Bronchial epithelial cell (primary cell): ENCODE measurements around the gene HMGN2. TPM values are rescaled to one million over a fixed set of nuclear protein-coding genes. Genes with fewer than 3 reads are reported as not detected.
A peak's percentile ranks its signal among the peaks of the same experiment; 100 is the strongest.

ENCODE experiments used
- DNase-seq: peaks from one replicate; pipeline ENCODE4 v3.0.0-alpha.2; 2010; ENCODE audit warnings: low read depth
- FAIRE-seq: peaks from 2 replicates; lab custom pipeline; 2011; peaks lifted over from hg19 to GRCh38; lab: Jason Lieb, UNC
- H3K27me3 ChIP-seq: 2 replicates; pipeline ENCODE4 v1.5.1; 2011; ENCODE audit warnings: low read length; ENCODE audit not compliant: control insufficient read depth, insufficient read depth
- H3K36me3 ChIP-seq: 2 replicates; pipeline ENCODE4 v1.5.1; 2011; ENCODE audit warnings: low read length; ENCODE audit not compliant: control insufficient read depth, insufficient read depth
- H3K4me3 ChIP-seq: 2 replicates; pipeline ENCODE4 v1.5.1; 2011; ENCODE audit warnings: mild to moderate bottlenecking, low read depth, low read length, control low read depth
- total RNA-seq: library from RNA; depleted of rRNA; stranded (reverse); fragments of >200 nt; gene quantifications from 2 replicates; pipeline ENCODE4 v1.2.1, GENCODE V29; 2014
- TF ChIP-seq, protein P1 (sequence below): IDR thresholded peaks from 2 replicates; pipeline ENCODE4 v1.5.1; 2011; ENCODE audit warnings: mild to moderate bottlenecking, moderate library complexity, low read length, control low read depth, inconsistent platforms; ENCODE audit not compliant: insufficient read depth, severe bottlenecking

HMGN2 gene
- total RNA-seq, result 87.9 and 283 TPM in 2 replicates

DNA sequence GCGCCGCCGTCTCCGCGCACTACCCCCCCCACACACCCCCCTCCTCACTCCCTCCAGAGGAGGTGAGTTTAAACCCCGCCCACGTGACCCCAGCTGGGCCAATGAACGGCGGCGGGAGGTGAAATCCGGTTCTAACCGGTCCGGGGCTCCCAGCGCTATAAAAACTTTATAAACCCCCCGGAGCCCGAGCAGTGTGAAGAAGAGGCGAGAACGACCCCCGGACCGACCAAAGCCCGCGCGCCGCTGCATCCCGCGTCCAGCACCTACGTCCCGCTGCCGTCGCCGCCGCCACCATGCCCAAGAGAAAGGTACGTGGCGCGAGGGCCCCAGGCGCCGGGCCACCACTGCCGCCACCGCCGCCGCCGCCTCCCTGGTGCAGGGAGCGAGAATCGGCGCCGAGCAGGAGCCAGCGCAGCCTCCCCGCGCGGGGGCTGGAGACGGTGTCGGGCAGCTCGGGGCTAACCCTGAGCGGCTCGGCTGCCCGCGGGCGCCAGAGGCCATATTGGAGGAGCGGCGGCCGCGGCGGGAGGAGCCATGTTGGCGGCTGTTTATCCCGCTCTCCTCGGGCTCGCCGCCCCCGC is at the start of gene HMGN2:
Gene HMGN2 (plus strand): TSS at position 121 of the 581 bp plus-strand sequence. CDS start 173 bp downstream, at position 294.
- H3K27me3 ChIP-seq, result no peaks in the 10 kb centered on the region
- peak; percentile 50 for DNase-seq
- peaks cover 21% of the 10 kb centered on the region for H3K36me3 ChIP-seq
- peak within 1 kb of the TSS; percentile 72 for H3K4me3 ChIP-seq
- TF ChIP-seq, protein P1, sequence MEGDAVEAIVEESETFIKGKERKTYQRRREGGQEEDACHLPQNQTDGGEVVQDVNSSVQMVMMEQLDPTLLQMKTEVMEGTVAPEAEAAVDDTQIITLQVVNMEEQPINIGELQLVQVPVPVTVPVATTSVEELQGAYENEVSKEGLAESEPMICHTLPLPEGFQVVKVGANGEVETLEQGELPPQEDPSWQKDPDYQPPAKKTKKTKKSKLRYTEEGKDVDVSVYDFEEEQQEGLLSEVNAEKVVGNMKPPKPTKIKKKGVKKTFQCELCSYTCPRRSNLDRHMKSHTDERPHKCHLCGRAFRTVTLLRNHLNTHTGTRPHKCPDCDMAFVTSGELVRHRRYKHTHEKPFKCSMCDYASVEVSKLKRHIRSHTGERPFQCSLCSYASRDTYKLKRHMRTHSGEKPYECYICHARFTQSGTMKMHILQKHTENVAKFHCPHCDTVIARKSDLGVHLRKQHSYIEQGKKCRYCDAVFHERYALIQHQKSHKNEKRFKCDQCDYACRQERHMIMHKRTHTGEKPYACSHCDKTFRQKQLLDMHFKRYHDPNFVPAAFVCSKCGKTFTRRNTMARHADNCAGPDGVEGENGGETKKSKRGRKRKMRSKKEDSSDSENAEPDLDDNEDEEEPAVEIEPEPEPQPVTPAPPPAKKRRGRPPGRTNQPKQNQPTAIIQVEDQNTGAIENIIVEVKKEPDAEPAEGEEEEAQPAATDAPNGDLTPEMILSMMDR, result no peak
- no peak for FAIRE-seq

- Histone ChIP-seq H3K4me3 (no peak overlapping the region), H3K27me3 (no peaks in the 10 kb centered on the region), H3K36me3 (no peaks in the 10 kb centered on the region)
- DNase-seq, result no peak
- TF ChIP-seq, protein P1, result no peak
- FAIRE-seq, result no peak
These were observed 42.5 kb upstream of the HMGN2 start for GRCh38 chr1:26429721-26430120.

- FAIRE-seq (no peak), DNase-seq (peak; percentile 93)
- TF ChIP-seq, protein P1, result no peak
- H3K4me3 ChIP-seq, result peak within 1 kb of the TSS; percentile 77
- H3K27me3 ChIP-seq, result no peaks in the 10 kb centered on the region
- peaks cover 2% of the 10 kb centered on the region for H3K36me3 ChIP-seq
These were observed 40.1 kb upstream of the HMGN2 start, which contains the start of gene DHDDS for GRCh38 chr1:26431979-26432695. DHDDS (plus strand) TSS chr1:26432321; CDS start chr1:26432946, 625 bp downstream.

- H3K36me3 ChIP-seq, result peaks cover 2% of the 10 kb centered on the region
- FAIRE-seq, result no peak
- H3K27me3 ChIP-seq, result no peaks in the 10 kb centered on the region
These were observed 39.4 kb upstream of the HMGN2 start for GRCh38 chr1:26432793-26433192.

DNA sequence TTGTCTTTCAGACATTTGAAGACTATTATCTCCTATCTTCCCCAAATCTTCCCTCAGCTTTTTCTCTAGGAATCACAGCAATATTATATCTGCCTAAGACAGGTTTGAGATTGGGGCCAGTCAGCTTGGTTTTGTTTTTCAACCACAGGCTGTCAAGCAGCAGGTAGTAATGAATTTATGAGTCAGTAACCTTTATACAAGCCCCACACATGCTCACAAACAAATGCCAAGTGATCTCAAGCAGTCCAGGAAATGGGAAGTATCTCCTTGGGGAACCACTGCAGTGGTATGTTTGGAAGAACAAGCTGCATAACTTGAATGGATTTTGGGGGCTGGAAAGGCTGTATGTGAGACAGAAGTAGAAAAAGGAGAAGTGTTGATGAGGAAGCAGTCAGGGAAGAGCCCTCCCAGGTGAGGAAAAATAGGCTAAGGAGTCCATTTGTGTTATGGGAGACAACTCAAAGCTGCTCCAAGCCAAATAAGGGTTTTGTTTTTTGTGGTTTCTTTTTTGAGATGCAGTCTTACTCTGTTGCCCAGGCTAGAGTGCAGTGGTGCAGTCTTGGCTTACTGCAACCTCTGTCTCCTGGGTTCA is 38.0 kb upstream of the HMGN2 start:
- Histone ChIP-seq H3K4me3 (no peak overlapping the region), H3K36me3 (peaks cover 6% of the 10 kb centered on the region), H3K27me3 (no peaks in the 10 kb centered on the region)
- FAIRE-seq (no peak), DNase-seq (peak; percentile 22)
- TF ChIP-seq, protein P1, result no peak

More at GRCh38 chr1:26432793-26433192, 39.4 kb upstream of the HMGN2 start:
- TF ChIP-seq, protein P1, result no peak
- H3K4me3 ChIP-seq, result peak overlapping the region; percentile 77
- no peak for DNase-seq
